ENCODE results near the gene MMAB. TPM values are rescaled to one million over a fixed set of nuclear protein-coding genes. Genes with fewer than 3 reads are reported as not detected.

The MMAB gene
- total and polyA plus RNA-seq, 7 donors, result 12.2 to 79.6 (median 28.9) TPM

- Histone ChIP-seq H3K27ac (no peak overlapping the region), H3K4me1 (peaks cover 0 to 4% (median 3%) of the 10 kb centered on the region in 4 donors), H3K4me3 (no peak overlapping the region), H3K27me3 (no peaks in the 10 kb centered on the region), H3K36me3 (peaks cover 40 to 98% (median 65%) of the 10 kb centered on the region in 4 donors), H3K9me3 (no peaks in the 10 kb centered on the region)
- WGBS, 2 donors, result 89 to 96% methylated on average over 3 of the region's 3 CpGs
- TF ChIP-seq POLR2AphosphoS5 (IDR thresholded peaks at IDR 0.05) (no peak), CTCF (IDR thresholded peaks at IDR 0.05) (no peak), POLR2A (IDR thresholded peaks at IDR 0.05) (no peak), EP300 (IDR thresholded peaks at IDR 0.05) (no peak)
- no peak for DNase-seq
- intact Hi-C loops (cut with DNase I), result no loop called here
Measured at GRCh38 chr12:109525279-109525585, 48.1 kb downstream of the MMAB start.

- TF ChIP-seq POLR2A (IDR thresholded peaks at IDR 0.05) (no peak), POLR2AphosphoS5 (IDR thresholded peaks at IDR 0.05) (no peak), CTCF (IDR thresholded peaks at IDR 0.05) (no peak), EP300 (IDR thresholded peaks at IDR 0.05) (no peak)
- WGBS, 2 donors, result 90 to 95% methylated on average over 26 of the region's 26 CpGs
- Histone ChIP-seq H3K27me3 (no peaks in the 10 kb centered on the region), H3K36me3 (peaks cover 40 to 98% (median 60%) of the 10 kb centered on the region in 4 donors), H3K4me1 (peaks cover 0 to 4% (median 0%) of the 10 kb centered on the region in 4 donors), H3K9me3 (no peaks in the 10 kb centered on the region), H3K4me3 (no peak overlapping the region), H3K27ac (no peak overlapping the region)
- intact Hi-C loops (cut with DNase I), result no loop called here
- no peak for DNase-seq
Measured at GRCh38 chr12:109524466-109525278, 48.6 kb downstream of the MMAB start.

- DNase-seq, result no peak
- intact Hi-C loops (cut with DNase I), result no loop called here
- H3K27ac ChIP-seq, result no peak overlapping the region
- H3K4me1 ChIP-seq, result peaks cover 0 to 4% (median 0%) of the 10 kb centered on the region in 4 donors
- TF ChIP-seq POLR2A (IDR thresholded peaks at IDR 0.05) (no peak), POLR2AphosphoS5 (IDR thresholded peaks at IDR 0.05) (no peak), EP300 (IDR thresholded peaks at IDR 0.05) (no peak), CTCF (IDR thresholded peaks at IDR 0.05) (no peak)
- peaks cover 32 to 96% (median 54%) of the 10 kb centered on the region in 4 donors for H3K36me3 ChIP-seq
- H3K9me3 ChIP-seq, result no peaks in the 10 kb centered on the region
- no peaks in the 10 kb centered on the region for H3K27me3 ChIP-seq
- 92 to 95% methylated on average over 5 of the region's 5 CpGs for WGBS, 2 donors
- H3K4me3 ChIP-seq, result no peak overlapping the region
Measured at GRCh38 chr12:109523504-109523903, 49.8 kb downstream of the MMAB start.

GRCh38 chr12:109523071-109523470, 50.2 kb downstream of the MMAB start:
- intact Hi-C loops (cut with DNase I), result no loop called here
- Histone ChIP-seq H3K36me3 (peaks cover 28 to 95% (median 57%) of the 10 kb centered on the region in 4 donors), H3K27me3 (no peaks in the 10 kb centered on the region), H3K4me1 (peaks cover 0 to 4% (median 0%) of the 10 kb centered on the region in 4 donors), H3K4me3 (no peak overlapping the region), H3K9me3 (no peaks in the 10 kb centered on the region), H3K27ac (no peak overlapping the region)
- WGBS, 2 donors, result 83 to 88% methylated on average over 10 of the region's 10 CpGs
- TF ChIP-seq POLR2AphosphoS5 (IDR thresholded peaks at IDR 0.05) (no peak), CTCF (IDR thresholded peaks at IDR 0.05) (no peak), EP300 (IDR thresholded peaks at IDR 0.05) (no peak), POLR2A (IDR thresholded peaks at IDR 0.05) (no peak)
- DNase-seq, result no peak
